HepG2 (cell line): ENCODE results near the gene SMAD7. TPM values are rescaled to one million over a fixed set of nuclear protein-coding genes. Genes with fewer than 3 reads are reported as not detected.
A peak's percentile ranks its signal among the peaks of the same experiment; 100 is the strongest.

ENCODE experiments used
- ATF3 ChIP-seq: sonication (generic); formaldehyde crosslinking; IDR thresholded peaks from 2 replicates; pipeline ENCODE4 v1.4.0; 2020; ENCODE audit warnings: missing genetic modification reagents
- CREM ChIP-seq, 2 experiments: sonication (generic) in 1 of 2; formaldehyde crosslinking in 1 of 2; IDR thresholded peaks; 2 replicates each; pipeline versions ENCODE4 v1.4.0 to v1.6.1; 2016 to 2020; ENCODE audit warnings: antibody characterized with exemption in 1 of 2, mild to moderate bottlenecking in 1 of 2, missing genetic modification reagents in 1 of 2
- ESRRA ChIP-seq: sonication (generic); formaldehyde crosslinking; IDR thresholded peaks from 2 replicates; pipeline ENCODE4 v1.5.1; 2020; ENCODE audit warnings: mild to moderate bottlenecking, low read depth, missing genetic modification reagents
- FOXP4 ChIP-seq: sonication (generic); formaldehyde crosslinking; IDR thresholded peaks from 2 replicates; pipeline ENCODE4 v1.4.0; 2020; ENCODE audit warnings: missing genetic modification reagents
- HIC2 ChIP-seq: sonication (generic); formaldehyde crosslinking; IDR thresholded peaks from 2 replicates; pipeline ENCODE4 v1.9.0; 2022; ENCODE audit warnings: low read depth, missing genetic modification reagents
- HMGA1 ChIP-seq: sonication (generic); formaldehyde crosslinking; conservative IDR thresholded peaks from 2 replicates; pipeline ENCODE4 v1.4.0; 2020; ENCODE audit warnings: missing genetic modification reagents
- HNF4A ChIP-seq: sonication (generic); formaldehyde crosslinking; IDR thresholded peaks from 2 replicates; pipeline ENCODE4 v1.4.0; 2020; ENCODE audit warnings: missing genetic modification reagents
- MYPOP ChIP-seq: sonication (generic); formaldehyde crosslinking; IDR thresholded peaks from 2 replicates; pipeline ENCODE4 v1.8.1; 2023; ENCODE audit warnings: mild to moderate bottlenecking, moderate library complexity, missing genetic modification reagents
- NFIB ChIP-seq: sonication (generic); formaldehyde crosslinking; IDR thresholded peaks from 2 replicates; pipeline ENCODE4 v1.9.0; 2021; ENCODE audit warnings: missing genetic modification reagents, mild to moderate bottlenecking, borderline replicate concordance
- PRPF4 ChIP-seq: fragments of 200-400 bp; formaldehyde crosslinking; IDR thresholded peaks from 2 replicates; pipeline ENCODE4 v1.6.1; 2016; ENCODE audit warnings: low read length, low read depth; ENCODE audit not compliant: poor library complexity, severe bottlenecking
- ZNF350 ChIP-seq: sonication (generic); formaldehyde crosslinking; IDR thresholded peaks from 2 replicates; pipeline ENCODE4 v1.4.0; 2020; ENCODE audit warnings: mild to moderate bottlenecking, low read depth, missing genetic modification reagents, borderline replicate concordance
- ZNF496 ChIP-seq: sonication (generic); formaldehyde crosslinking; IDR thresholded peaks from 2 replicates; pipeline ENCODE4 v1.8.1; 2023; ENCODE audit warnings: mild to moderate bottlenecking, moderate library complexity, missing genetic modification reagents; ENCODE audit not compliant: insufficient replicate concordance
- ZNF660 ChIP-seq: sonication (generic); formaldehyde crosslinking; IDR thresholded peaks from 2 replicates; pipeline ENCODE4 v1.5.1; 2020; ENCODE audit warnings: mild to moderate bottlenecking, low read depth, missing genetic modification reagents, borderline replicate concordance
- ZNF703 ChIP-seq: sonication (generic); formaldehyde crosslinking; IDR thresholded peaks from 2 replicates; pipeline ENCODE4 v1.5.1; 2020; ENCODE audit warnings: missing genetic modification reagents, mild to moderate bottlenecking, moderate library complexity, borderline replicate concordance
- ZNF775 ChIP-seq: sonication (generic); formaldehyde crosslinking; IDR thresholded peaks from 2 replicates; pipeline ENCODE4 v1.4.0; 2020; ENCODE audit warnings: missing genetic modification reagents, mild to moderate bottlenecking, moderate library complexity, borderline replicate concordance
- ZZZ3 ChIP-seq: sonication (generic); formaldehyde crosslinking; IDR thresholded peaks from 2 replicates; pipeline ENCODE4 v1.4.0; 2020; ENCODE audit warnings: missing genetic modification reagents, mild to moderate bottlenecking, borderline replicate concordance
- polyA plus RNA-seq, 8 experiments: library from polyadenylated mRNA; depleted of rRNA in 3 of 8; stranded (reverse) in 7 of 8; unstranded in 1 of 8; fragments of >200 nt; fragmentation: Illumina TruSeq in 4 of 8; extraction: Trizol in 4 of 8; gene quantifications; 2 replicates each; pipeline versions ENCODE4 v1.2.1 to v1.2.3, GENCODE V29; 2011 to 2016; ENCODE audit warnings: low read depth in 4 of 8, missing spikeins in 1 of 8, mixed read lengths in 1 of 8; ENCODE audit not compliant: insufficient read depth in 1 of 8
- total RNA-seq, 5 experiments: library from RNA; depleted of rRNA; stranded (reverse); fragments of >200 nt; fragmentation: Illumina TruSeq; extraction: Trizol; gene quantifications; 2 replicates each; pipeline ENCODE4 v1.2.3, GENCODE V29; 2016; ENCODE audit warnings: low read depth in 1 of 5
- TF ChIP-seq, protein P1 (sequence below): sonication (generic); formaldehyde crosslinking; IDR thresholded peaks from 2 replicates; pipeline ENCODE4 v1.5.0; 2020; ENCODE audit warnings: missing genetic modification reagents
- TF ChIP-seq, protein P2 (sequence below): fragments of 450-650 bp; IDR thresholded peaks from 2 replicates; pipeline ENCODE4 v1.6.1; 2016

Gene SMAD7
- total and polyA plus RNA-seq, 2 of the 13 experiments (the other 11 are each of a cell fraction or from before 2014, with no cell fraction given) = 17.4 to 24.7 TPM

GRCh38 chr18:48942554-48943261, 8.1 kb downstream of the SMAD7 start (continued):
- TF ChIP-seq HNF4A (CRISPR knock-in tag) (peak; percentile 74), ZNF775 (CRISPR knock-in tag) (no peak), ATF3 (peak; percentile 42), FOXP4 (CRISPR knock-in tag) (peak; percentile 65), ZNF660 (no peak), ZNF703 (CRISPR knock-in tag) (no peak), HMGA1 (CRISPR knock-in tag) (no peak), NFIB (no peak), ZNF350 (0 out of 2 replicates have a peak, but pooled peaks have one; percentile 16), ZNF496 (CRISPR knock-in tag) (no peak), ZZZ3 (CRISPR knock-in tag) (no peak), CREM (IDR thresholded peaks at IDR 0.05) (peak; percentile 48), CREM (CRISPR knock-in tag; IDR thresholded peaks at IDR 0.05) (no peak), PRPF4 (no peak), ESRRA (CRISPR knock-in tag) (peak; percentile 88), MYPOP (CRISPR knock-in tag) (0 out of 2 replicates have a peak, but pooled peaks have one; percentile 37), HIC2 (CRISPR knock-in tag) (0 out of 2 replicates have a peak, but pooled peaks have one; percentile 46)
- TF ChIP-seq, protein P1, sequence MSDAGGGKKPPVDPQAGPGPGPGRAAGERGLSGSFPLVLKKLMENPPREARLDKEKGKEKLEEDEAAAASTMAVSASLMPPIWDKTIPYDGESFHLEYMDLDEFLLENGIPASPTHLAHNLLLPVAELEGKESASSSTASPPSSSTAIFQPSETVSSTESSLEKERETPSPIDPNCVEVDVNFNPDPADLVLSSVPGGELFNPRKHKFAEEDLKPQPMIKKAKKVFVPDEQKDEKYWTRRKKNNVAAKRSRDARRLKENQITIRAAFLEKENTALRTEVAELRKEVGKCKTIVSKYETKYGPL (CRISPR knock-in tag) = no peak
- TF ChIP-seq, protein P2, sequence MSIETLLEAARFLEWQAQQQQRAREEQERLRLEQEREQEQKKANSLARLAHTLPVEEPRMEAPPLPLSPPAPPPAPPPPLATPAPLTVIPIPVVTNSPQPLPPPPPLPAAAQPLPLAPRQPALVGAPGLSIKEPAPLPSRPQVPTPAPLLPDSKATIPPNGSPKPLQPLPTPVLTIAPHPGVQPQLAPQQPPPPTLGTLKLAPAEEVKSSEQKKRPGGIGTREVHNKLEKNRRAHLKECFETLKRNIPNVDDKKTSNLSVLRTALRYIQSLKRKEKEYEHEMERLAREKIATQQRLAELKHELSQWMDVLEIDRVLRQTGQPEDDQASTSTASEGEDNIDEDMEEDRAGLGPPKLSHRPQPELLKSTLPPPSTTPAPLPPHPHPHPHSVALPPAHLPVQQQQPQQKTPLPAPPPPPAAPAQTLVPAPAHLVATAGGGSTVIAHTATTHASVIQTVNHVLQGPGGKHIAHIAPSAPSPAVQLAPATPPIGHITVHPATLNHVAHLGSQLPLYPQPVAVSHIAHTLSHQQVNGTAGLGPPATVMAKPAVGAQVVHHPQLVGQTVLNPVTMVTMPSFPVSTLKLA = no peak
